HG03558 (cell line): Measurements from ENCODE around the gene GPR161.
"Not testable (repeated sequence)": the region's sequence is repeated elsewhere in the genome, so short reads cannot be mapped to it uniquely, and the experiment has no call there.

ENCODE experiments used
- ATAC-seq: cut with Tn5 transposase; IDR thresholded peaks from one replicate; pipeline ENCODE4 v1.9.1; 2021; ENCODE audit warnings: moderate number of reproducible peaks; ENCODE audit not compliant: unreplicated experiment; ENCODE audit errors: extremely low read depth

GPR161 gene, protein sequence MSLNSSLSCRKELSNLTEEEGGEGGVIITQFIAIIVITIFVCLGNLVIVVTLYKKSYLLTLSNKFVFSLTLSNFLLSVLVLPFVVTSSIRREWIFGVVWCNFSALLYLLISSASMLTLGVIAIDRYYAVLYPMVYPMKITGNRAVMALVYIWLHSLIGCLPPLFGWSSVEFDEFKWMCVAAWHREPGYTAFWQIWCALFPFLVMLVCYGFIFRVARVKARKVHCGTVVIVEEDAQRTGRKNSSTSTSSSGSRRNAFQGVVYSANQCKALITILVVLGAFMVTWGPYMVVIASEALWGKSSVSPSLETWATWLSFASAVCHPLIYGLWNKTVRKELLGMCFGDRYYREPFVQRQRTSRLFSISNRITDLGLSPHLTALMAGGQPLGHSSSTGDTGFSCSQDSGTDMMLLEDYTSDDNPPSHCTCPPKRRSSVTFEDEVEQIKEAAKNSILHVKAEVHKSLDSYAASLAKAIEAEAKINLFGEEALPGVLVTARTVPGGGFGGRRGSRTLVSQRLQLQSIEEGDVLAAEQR

DNA sequence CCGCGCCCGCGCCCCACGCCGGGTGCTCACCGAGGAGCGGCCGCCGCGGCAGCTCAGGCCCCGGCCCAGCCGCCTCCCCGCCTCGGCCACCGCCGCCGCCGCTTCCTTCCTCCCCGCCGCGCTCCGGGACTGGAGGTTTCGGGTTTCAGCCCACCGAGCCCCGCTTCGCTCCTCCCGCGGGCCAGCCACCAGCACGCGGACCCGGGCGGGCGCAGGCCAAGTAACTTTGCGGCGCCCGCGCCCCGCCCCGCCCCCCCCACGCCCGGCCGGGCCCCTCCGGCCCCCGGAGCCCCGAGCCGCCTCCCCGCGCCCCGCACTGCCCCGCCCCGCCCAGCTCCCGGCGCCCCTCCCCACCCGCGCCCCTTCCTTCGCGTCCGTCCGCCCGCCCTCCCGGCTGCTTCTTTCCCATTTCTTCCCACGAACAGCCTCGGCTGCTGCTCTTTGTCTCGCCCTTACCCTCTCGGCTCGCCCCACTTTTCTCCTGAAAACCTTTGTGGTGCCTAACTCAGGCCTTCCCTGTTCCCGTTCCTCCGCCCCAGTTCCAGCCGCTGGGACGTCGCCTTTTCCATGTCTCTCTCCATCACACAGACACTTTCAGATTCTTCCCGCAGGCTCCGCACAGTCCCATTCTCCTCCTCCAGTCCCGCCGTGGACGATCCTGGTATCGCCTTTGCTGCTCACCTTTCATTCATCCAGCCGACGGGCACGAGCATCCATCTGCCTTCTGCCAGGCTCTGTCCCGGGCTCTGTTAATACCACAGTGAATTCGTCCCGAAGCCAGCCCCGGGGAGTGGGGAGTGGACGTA is at the start of gene GPR161:
TSS of gene GPR161 (minus strand) at position 222 of the 806 bp plus-strand sequence. CDS start 32,080 bp downstream, outside the sequence.
- no peak for ATAC-seq

DNA sequence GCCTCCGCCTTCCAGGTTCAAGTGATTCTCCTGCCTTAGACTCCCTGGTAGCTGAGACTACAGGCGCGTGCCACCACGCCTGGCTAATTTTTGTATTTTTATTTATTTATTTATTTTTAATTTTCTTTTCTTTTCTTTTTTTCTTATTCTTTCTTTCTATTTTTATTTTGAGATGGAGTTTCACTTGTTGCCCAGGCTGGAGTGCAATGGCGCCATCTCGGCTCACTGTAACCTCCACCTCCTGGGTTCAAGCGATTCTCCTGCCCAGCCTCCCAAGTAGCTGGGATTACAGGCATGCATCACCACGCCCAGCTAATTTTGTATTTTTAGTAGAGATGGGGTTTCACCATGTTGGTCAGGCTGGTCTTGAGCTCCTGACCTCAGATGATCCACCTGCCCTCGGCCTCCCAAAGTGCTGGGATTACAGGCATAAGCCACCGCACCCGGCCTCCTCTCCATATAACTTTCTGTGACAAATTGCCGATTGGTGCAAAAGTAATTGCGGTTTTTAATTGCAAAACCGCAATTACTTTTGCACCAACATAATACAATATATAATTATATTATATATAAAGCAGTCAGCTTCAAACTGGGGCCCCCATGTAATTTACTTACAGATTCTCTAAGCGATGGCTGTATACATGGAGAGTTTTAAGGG is 44.5 kb upstream of the GPR161 start:
- not testable (repeated sequence) for ATAC-seq

DNA sequence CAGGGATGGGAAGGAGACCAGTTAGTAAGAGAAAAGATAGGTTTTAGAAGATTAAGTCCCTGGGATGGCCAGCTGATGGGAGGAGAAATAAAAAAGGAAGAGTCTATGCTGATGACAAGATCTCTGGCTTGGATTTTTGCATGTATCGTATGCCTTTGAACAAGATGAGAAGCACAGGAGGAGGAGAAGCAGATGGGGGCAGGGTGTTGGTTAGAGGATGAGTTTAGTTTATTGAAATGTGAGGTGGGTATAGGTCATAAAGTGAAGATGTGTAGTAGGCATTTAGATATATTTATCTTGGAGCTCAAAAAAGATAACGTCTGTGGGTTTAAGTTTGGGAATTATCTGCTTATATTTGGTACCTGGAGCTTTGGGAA is 43.4 kb upstream of the GPR161 start:
- ATAC-seq: no peak

DNA sequence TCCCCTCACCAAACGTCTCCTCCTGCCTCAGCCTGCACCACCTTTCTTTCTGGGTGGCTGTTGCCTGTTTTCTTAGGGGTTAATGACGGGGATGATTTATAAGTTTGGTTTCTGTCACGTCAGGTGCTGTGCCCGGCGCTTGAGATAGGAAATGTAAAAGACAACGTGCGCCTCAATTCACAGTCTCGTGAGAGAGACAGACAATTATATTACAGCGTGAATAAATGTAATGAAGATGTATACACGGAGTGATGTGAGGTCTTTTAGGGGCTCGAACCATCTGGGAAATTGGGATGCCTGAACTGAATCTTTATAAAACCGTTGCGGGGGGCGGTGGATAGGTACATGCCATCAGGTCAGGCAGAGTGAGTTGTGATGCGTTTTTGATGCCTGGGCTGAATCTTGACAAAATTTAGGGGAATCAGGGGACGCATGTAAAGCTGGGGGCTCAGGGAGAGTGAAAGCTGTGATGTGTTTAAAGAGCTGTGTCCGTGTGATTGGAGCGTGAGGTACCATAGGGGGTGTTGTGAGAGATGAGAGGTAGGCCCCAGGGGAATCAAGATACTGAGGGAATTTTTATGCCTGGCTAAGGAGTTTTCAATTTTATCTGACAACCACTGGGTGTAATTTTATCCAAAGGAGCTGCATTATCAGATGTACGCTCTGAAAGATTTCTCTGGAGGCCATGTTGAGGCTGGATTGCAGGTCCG is 42.9 kb upstream of the GPR161 start:
- ATAC-seq: no peak

DNA sequence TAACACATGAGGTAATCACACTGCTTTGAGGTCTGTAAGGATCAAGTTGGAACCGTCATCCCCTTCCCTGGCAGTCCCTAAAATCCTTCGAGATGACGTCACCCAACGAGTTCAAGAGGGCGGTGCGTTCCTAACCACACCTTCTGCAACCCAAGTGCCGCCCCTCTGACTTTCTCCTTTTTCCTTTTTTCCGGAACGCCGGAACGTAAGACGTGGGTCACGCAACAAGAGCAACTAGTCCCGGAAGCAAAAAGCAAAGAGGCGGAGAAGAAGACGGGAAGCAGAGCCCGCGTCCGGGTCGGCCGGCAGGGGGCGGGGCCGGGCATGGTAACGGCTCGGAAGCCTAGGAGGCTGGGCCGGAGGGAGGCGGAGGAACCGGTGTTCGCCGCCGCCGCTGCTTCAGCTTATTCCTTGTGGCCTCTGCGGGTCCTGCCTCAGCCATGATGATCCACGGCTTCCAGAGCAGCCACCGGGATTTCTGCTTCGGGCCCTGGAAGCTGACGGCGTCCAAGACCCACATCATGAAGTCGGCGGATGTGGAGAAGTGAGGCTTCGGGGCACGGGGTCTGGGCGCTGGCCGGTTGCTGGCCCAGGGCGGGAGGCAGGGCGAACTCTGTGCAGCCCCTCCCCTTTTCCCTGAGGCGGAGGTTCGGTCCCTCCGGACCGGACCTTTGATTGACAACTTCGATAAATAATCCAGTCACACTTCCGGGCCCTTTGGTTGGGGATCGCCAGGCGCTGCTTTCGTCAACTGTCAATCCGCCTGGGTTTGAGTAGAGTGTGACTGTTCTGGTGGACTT is 42.1 kb upstream of the GPR161 start, which contains the start of gene TIPRL:
TSS of gene TIPRL (plus strand) at position 325 of the 800 bp plus-strand sequence. CDS start at position 441, 116 bp downstream.
- ATAC-seq: peak; percentile 69

DNA sequence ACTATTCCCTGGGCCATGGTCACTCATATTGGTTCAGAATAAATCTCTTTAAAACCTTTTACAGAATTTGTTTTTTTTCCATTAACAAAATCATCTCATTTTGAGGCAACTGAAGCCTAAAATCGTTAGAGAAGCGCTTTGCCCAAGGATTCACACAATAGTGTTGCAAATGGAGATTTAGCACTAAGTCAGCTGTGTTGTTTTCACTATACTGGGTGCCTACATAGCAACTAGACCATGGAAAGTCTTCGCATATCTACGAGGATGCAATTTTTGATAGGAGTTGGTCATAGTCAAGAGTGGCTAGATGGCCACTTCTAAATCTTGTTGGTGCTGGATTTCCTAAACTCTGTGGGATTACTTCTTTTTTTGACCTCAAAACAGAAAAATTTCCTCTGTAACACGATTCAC is 41.5 kb upstream of the GPR161 start:
- ATAC-seq: no peak

DNA sequence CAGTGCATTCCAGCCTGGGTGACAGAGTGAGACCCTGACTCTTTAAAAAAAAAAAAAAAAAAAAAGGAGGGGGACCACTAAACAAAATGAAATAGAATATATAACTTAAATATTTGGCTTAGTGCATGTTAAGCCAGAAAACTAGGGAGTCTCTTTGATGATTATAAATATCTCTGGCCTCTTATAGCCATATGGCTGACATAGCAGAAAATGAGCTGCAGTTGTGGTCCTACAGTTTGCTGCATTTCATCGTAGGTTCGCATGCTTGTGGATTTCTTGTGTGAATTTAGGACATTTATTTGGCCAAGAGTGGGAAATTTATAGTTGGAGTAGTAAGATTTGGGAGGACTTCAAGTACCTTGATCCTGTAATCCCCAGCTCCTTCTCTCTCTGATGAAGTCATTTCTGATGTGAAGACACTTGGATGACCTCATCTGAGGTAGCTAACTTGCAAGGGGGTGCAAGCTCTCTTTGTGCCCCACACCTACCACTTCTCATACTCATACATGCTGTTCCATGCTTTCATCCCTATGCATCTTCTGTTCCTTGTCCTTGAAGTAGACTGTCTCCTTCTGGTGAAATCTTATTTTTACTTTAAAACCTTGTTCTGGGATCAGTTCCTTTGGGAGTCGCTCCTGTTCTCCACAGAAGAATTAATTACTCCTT is 35.7 kb upstream of the GPR161 start:
- no peak for ATAC-seq

DNA sequence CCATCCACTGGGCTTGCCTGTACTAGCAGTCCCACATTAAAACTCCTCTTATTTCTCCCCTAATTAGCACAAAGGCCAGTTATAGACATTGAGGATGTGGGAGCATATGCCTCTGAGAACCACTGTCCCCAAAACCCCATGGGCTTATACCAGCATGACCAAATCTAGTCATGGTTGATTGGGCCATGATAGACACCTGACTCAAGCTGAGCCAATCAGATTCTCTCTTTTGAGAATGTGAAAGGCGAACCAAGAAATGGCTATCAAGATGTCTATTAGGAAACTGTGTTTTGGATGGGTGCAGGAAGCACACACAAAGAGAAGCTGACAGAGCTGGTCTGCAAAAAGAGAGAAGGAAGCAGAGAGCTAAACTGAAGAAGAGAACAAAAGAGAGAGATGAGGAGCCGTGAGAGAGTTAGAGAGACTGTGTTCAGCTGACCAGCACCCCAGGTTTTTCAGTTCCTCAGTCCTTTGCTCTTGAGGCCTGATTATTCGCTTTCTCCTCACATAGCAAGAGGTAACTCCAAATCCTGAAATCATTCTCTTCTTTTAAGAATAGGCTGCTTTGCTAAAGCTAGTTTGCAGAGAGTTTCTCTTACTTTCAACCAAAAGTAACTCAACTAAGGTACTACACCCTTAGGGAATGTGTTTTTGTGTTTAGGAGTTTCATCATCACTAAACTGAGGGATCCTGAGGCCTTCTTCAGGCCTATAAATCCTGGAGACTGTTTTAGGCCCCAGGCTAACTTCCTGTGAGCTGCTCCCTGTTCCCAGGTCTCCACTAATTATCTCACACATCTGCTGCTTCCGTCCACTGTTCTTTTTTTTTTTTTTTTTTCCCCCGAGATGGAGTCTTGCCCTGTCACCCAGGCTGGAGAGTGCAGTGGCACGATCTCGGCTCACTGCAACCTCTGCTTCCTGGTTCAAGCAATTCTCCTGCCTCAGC is 34.1 kb upstream of the GPR161 start:
- no peak for ATAC-seq

DNA sequence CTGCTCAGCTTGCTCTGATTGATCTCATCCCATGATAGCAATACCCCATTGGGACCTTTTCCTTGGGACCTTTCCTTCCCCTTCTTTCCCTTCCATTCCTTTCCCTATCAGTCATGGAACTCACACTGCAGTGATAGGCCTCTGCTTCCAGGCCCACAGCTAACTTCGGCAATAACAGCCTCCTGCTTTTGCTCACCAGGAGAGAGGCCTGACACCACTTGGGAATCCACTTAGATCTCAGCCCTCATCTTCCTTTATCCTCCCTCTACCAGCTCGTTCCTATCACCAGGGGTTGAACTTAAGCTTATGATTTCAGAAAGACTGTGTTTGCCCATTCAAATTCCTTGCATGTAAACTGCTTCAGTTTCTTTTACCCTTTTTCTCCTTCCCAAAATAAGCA is 31.1 kb upstream of the GPR161 start:
- no peak for ATAC-seq

DNA sequence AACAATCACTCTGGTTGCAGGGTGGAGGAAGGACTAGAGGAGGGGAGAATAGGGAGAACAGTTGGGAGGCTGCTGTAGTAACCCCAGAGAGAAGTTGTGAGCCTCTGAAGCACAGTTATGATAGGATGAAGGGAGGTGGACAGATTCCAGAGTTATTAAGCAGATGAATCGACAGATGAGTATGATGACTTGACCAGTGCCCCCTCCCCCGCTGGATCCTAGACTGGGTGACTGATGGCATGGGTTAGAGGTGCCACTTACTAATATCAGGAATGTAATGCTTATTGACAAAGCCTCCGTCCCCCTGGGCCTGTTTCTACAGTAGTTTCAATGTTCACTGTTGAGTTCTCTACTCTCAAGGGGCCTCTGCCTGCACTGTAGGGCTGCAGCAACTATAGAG is 28.0 kb upstream of the GPR161 start:
- ATAC-seq: no peak

DNA sequence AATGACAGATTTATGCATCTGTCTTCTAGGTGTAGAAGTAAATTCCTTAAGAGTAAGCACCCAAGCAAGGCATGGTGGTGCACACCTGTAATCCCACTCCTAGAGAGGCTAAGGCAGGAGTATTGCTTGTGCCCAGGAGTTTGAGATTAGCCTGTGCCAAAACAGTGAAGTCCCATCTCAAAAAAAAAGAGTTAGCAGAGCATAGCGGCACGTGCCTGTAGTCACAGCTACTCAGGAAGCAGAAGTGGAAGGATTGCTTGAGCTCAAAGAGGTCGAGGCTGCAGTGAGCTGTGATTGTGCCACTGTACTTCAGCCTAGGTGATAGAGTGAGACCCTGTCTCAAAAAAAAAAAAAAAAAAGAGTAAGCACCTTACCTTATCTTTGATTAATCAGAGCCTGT is 26.9 kb upstream of the GPR161 start:
- no peak for ATAC-seq

DNA sequence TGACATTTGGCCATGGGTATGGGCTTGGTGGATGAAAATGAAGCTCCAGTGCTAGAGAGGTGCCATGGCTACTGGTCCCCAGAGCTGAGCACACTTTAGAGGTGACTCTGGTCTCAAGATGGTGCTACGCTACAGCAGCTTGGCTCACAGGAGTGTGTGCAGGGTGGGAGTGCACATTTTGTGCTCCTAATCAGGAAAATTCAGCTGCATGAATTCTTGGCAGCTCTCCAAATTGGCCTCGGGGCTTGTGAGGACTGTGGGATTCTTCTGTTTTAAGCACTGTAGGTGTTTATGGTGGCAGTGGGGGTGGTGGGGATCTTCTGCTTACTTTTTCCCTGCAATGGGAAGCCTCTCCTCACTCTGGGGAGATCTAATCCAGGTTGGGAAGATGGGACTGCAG is 24.7 kb upstream of the GPR161 start:
- ATAC-seq: no peak

DNA sequence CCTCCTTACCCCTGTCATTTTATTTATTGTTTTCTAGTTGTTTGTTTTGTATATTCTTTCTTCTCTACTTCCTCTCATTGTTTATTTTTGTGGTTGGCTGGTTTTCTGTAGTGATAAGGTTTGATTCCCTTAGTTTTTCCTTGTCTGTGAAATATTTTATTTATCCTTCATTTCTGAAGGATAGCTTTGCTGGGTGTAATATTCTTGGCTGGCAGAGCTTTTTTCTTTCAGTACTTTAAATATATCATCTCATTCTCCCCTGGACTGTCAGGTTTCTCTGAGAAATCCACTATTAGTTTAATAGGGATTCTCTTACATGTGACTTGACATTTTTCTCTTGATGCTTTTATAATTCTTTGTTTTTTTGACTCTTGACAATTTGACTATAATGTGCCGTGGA is 23.2 kb upstream of the GPR161 start:
- ATAC-seq: no peak

DNA sequence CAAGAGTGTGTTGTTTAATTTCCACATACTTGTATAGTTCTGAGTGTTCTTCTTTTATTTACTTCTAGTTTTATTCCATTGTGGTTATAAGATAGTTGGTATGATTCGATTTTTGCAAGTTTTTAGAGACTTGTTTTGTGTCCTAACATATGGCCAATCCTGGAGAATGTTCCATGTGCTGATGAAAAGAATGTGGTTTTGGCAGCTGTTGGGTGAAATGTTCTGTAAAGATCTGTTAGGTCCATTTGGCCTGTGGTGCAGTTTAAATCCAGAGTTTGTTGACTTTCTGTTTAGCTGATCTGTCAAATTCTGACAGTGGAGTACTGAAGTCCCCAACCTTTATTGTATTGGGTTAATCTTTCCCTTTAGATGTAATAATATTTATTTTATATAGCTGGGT is 22.5 kb upstream of the GPR161 start:
- no peak for ATAC-seq

DNA sequence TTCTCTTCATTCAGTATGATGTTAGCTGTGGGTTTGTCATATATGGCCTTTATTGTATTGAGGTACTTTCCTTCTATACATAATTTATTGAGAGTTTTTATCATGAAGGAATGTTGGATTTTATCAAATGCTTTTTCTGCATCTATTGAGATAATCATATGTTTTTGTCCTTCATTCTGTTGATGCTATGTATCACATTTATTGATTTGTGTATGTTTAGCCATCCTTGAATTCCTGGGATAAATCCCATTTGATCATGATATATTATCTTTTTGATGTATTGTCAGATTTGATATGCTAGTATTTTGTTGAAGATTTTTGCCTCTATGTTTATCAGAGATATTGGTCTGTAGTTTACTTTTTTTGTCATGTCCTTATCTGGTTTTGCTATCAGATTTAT is 20.9 kb upstream of the GPR161 start:
- ATAC-seq: no peak

DNA sequence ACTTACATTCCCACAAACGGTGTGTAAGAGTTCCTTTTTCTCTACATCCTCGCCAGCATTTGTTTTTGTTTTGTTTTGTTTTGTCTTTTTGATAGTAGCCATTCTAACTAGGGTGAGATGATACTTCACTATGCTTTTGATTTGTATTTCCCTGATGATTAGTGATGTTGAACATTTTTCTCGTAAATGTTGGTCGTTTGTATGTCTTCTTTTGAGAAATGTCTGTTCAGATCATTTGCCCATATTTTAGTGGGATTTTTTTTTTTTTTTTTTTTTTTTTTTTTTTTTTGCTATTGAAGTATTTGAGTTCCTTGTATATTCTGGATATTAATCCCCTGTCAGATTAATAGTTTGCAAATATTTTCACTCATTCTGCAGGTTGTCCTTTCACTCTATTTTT is 19.2 kb upstream of the GPR161 start:
- no peak for ATAC-seq

DNA sequence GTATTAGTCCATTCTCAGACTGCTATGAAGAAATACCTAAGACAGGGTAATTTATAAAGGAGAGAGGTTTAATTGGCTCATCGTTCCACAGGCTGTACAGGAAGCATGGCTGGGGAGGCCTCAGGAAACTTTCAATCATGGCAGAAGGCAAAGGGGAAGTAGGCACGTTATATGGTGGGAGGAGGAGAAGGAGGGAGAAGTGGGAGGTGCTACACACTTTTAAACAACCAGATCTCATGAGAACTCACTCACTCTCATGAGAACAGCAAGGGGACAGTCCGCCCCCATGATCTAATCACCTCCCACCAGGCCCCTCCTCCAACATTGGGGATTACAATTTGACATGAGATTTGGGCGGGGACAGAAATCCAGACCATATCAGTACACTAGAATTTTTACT is 18.0 kb upstream of the GPR161 start:
- ATAC-seq: not testable (repeated sequence)

DNA sequence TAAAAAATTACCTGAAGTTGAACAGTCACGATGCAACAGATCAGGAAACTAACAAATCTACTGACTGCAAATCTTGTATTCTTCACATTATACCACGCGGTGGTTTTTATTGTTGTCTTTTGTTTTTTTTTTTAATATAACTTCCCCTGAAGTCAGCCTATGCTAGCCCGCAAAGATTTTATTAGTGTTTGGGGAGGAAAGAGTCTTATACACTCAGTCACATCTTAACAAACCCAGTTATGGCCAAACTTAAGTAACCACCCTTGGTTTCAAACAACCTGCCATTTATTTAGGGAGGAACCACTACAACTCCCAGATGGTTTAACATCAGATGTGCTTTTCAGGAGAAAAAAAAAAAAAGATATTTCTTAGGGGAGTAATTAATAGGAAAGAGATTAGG is 15.2 kb upstream of the GPR161 start:
- ATAC-seq: no peak
